GM19043 (cell line): ENCODE data around the gene ST8SIA1.

Source experiments
- ATAC-seq: cut with Tn5 transposase; IDR thresholded peaks from one replicate; pipeline ENCODE4 v1.9.1; 2021; ENCODE audit warnings: low read depth; ENCODE audit not compliant: unreplicated experiment

ST8SIA1 gene

DNA sequence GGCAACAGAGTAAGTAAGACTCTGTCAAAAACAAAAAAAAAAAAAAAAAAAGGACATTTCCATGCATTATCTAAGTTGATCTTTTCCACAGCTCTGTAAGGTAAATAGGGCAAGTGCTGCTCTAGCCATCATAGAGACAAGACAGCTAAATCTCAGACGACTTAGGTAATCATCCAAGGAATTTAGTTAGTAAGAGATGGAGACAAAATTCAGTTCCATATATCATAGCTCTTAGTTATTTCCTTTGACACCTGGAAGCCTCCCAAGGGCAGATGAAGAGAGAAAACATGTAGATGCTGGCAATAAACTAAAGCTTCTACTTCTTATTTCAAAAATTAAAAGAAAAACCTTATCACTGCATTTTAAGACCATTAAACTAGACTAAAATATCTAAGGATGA lies 48.7 kb downstream of the ST8SIA1 start:
- ATAC-seq = no peak

DNA sequence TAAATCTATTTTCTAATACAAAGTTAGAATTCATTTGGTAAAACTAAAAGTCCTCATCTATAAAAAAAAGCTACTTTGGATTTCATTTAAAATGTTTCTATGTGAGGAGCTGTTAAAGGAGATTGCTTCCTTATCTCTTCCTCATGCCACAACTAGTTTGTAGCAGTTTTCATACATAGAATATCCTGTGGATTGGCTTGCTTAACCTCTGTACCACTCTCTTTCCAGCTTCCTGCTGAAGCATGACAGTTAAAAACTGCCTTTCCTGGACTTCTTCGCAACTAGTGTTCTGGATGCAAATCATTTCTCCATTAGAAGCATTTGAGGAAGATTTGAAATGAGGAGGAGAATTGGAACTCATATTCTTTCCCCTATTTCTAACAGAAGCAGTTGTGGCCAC lies 49.6 kb downstream of the ST8SIA1 start:
- no peak for ATAC-seq

DNA sequence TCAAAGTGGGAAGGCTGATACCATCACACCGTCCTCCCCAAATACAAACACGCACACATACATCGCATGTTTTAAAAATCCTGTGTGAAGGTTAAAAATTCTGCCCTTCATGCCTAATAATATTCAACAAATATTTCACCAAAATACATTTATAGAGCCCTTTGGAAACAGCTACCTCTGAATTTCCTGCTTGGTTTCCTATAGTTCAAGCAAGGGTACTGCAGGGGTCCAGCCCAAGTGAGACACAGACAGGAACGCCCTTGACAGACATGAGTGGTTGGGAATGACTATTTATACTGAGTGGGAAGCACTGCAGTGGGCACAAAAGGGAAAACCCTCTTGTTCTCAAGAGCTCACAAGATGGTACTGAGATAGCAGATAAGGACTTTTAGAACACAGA lies 51.0 kb downstream of the ST8SIA1 start:
- no peak for ATAC-seq

DNA sequence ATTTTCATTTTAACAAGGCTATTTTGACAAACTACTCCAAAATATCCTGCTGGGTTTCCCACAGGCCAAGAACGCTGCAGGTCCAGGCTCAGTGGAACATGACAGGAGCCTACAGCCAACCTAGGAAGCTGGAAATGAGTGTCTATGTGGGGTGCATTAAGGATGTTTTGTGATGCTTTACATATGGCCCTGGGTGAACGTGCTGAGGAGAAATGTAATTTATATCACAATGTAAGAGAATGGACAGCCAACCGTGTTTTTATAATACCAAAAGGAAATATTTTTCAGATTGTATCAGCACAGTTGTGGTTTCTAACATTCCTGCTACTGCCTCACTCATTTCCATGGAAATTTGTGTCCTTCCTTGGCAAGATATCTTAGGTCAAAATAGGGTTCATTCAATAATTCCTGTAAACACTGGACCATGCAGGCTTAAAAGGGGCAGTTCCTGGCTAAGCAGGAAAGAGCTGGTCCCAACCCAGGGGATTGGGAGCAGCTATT lies 51.5 kb downstream of the ST8SIA1 start:
- no peak for ATAC-seq

DNA sequence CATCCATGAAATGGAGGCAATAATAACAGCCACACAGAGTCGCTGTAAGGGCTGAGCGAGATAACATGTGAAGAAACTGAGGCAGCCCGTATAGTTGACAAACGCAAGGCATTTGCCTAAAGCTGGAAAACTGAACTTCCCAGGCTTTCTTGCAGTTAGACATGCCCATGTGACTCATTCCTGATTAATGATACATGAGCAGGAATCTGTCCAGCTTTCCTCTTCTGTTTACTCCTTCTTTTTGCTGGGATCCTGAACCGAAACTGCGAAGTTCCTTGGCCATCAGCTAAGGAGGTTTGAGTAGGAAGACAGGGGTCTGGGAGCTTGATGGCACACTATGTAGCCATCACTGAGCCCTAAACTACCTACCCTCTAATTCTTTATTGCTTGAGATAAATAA lies 52.2 kb downstream of the ST8SIA1 start:
- ATAC-seq = no peak

DNA sequence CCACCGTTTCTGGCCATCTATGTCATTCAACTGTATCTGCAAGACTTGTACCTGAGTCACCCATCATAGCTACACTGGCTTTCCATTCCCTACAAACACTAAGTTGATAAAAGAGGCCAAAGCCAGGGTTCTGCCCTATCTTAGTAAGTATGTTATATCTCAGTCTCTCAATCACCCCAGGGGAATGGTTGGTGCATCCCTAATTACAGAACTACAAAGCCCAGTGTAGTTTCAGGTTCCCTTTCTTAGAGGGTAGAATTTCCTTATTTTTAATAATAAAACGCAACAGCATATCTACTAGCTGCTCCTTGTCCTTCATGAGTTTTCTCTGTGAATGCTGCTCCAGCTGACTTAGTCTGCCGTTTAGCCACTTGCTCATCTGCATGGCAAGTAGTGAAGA lies 57.6 kb downstream of the ST8SIA1 start:
- ATAC-seq = no peak

DNA sequence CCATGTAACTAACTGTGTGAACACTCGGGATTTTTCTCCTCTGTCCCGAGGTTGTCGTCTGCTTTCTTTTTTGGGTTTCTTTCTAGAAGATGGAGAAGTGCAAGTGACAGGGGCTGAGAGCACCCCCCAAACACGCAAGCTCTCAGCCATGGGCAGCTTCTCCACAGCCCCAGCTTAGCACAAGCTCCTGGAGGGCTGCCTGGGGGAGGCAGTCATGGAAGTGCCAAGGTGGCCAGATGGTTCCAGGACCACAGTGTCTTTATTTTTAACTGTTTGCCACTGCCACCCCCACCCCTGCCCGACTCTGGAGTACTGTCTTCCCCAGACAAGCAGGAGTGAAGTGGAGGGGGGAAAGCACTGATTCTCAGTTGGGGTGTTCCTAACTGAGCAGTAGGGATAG lies 58.2 kb downstream of the ST8SIA1 start:
- ATAC-seq = no peak

DNA sequence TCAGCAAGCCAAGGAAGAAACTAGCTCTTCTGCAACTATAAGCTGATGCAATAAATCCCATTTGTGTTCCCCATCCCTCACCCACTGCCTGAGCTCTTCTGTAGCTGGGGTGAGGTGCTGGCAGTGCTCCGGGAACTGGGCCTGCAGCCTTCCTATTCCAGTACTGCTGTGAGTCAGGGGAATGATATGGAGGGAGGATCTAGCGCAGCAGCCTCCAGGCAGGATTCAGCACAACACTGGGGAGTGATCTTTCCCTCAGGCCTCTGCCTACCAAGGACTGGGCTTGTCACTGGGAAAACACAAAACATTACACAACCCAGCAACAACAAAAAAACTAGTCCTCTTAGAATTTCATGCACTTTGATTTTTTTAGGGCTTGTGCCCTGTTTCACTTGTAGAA lies 58.7 kb downstream of the ST8SIA1 start:
- no peak for ATAC-seq

DNA sequence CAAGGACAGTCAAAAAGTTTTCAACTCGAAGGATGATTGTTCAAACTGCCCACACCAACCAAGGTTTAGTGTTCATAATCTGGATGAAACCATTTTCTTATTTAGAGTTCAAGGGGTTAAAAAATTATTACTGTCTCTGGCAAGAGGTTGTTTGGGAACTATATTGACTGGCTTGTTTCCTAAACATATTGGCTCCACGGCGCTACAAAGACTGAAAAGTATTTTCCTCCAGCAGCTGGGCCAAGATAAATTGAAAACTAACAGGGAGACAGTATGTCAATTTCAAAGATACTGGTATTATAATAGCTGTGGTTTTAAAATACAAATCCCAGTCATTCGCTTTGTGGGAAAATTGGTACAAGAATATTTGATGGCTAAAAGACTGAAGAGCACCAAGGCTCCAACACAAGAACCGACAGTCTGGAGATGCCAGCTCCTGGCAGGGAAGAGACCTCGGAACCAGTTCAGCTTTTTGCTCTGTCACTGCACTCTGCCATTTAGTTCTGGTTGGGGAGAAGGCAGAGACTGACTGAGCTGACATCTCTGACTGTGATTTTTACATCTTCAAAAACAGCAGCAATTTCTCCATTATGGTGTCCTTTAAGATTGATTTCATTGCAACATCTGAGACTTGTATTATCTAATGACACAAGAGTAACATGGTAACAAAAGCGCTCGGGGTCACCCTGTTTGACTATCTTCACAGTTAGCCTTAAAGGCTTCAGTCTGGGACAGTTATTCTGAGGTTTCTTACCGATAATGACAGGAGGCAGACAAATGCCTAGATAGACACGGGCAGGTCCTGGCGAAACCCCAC lies 62.0 kb downstream of the ST8SIA1 start:
- ATAC-seq = no peak

DNA sequence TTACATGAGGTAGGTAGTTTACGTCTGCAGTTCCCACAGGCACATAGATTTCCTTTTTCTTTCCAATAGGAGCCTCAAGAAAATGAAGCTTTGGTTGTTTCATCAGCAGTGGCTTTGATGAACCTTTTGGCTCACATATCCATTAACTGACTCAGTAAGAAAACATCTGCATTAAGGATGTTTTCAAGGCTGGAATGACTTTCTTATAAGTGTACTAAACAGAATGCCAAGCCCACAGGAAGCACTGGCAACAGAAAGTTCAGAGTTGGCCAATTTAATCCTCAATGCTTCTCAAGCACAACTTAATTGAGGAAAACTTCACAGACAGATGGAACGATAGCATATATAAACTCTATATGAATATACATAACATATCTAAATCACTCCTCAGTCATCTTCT lies 63.5 kb downstream of the ST8SIA1 start:
- ATAC-seq = no peak

DNA sequence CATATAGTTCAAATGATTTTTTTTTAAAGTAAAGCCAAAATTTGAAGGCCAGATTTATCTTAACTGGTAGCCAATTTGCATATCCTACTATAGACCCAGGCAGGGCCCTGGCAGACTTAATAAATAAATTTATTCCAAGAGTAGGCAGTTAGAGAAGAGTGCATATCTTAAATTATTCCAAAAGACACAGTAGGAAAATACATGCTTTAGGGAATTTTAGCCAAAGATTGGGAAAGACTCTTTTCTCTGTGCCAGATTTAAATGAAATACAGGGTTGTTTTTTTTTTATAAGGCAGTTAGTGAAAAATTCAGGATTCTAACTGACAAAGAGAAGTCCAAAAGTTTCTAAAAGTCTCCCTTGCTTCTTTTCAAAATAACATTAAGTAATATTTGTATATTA lies 65.5 kb downstream of the ST8SIA1 start:
- no peak for ATAC-seq

DNA sequence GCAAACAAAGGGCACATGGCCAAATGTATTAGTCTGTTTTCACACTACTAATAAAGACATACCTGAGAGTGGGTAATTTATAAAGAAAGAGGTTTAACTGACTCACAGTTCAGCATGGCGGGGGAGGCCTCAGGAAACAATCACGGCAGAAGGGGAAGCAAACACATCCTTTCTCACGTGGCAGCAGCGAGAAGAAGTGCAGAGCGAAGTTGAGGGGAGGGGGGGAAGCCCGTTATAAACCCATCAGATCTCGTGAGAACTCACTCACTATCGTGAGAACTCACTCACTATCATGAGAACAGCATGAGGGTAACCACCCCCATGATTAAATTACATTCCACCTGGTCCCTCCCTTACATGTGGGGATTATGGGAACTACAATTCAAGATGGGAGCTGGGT lies 66.1 kb downstream of the ST8SIA1 start:
- ATAC-seq = no peak

DNA sequence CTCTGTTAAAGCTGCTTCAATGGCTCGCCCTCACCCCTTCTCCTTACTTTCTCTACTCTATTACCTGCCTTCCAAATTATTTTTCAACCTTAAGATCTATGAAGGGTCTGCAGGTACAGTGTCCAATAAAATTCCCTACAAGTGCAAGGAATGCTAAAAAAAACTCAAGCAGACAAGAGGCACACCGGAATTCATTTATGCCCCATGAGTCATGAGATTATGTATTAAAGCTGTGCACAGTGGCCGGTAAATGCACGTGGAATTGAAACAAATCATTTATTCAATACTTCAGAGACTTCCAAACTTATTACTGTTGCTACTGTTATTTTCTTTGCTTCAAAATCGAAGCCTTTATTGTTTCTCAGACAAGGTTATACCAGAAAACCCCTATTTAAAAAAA lies 68.4 kb downstream of the ST8SIA1 start:
- no peak for ATAC-seq

DNA sequence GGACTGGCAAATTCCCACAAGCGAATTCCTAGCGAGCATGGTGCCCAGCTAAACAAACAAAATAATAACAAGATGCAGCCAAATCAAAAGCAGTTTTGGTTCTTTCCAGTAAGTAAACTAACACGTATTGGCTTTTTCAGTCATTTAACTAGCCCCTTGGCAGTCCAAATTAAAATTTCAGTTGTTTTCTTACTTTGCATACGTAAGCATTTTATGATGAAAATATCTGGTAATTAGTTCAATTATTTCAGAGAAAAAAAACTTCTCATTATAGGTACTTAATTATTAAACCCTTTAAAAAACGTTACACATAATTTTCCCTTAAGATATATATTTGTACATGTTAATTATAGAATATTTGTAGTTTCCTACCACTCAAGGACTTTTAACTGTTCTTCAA lies 70.1 kb downstream of the ST8SIA1 start:
- ATAC-seq = no peak

DNA sequence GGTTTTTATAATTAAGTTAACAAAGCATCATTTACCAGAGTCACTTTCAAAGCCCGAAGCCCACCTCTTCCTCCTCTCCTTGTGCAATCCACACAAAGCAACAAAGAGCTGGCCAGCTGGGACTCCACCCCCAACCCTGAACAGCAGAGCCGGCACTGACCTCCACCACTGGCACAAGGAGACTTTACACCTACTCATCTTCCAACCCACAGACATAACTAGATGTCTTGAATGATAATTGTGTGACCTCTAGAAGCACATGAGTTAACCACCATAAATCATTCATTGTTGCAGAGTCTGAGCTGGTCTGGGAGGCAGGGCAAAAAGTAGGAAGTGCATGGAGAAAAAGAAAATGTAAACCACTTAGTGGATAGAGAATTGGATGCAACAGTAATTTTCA lies 72.2 kb downstream of the ST8SIA1 start:
- no peak for ATAC-seq

DNA sequence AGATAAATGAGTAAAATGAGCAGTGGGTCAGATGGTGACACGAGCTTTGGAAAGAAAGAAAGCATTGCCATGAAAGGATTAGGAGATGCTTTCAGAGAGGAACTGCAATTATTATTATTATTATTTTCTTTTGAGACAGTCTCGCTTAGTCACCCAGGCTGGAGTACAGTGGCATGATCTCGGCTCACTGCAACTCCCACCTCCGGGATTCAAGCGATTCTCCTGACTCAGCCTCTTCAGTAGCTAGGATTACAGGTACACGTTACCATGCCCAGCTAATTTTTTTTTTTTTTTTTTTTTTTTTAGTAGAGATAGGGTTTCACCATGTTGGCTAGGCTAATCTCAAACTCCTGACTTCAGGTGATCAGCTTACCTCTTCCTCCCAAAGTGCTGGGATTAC lies 77.4 kb downstream of the ST8SIA1 start:
- ATAC-seq = no peak

DNA sequence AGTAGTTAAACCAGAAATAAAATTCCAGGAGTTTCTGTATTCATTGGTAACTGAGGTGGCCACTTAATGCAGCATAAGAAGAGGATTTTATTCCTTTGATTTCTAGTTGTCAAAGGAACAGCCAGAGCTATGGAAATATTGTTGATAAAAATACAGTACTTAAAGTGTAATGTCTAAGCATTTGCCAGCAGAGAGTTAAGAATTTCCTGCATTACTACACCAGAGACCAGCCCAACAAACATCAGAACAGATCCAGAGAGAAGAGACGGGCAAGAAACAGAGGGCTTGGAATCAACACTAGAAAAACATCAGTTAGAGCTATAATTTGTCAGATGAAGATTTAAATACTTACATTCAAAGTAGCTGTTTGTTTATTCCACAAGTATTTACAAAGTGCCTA lies 77.9 kb downstream of the ST8SIA1 start:
- ATAC-seq = no peak

DNA sequence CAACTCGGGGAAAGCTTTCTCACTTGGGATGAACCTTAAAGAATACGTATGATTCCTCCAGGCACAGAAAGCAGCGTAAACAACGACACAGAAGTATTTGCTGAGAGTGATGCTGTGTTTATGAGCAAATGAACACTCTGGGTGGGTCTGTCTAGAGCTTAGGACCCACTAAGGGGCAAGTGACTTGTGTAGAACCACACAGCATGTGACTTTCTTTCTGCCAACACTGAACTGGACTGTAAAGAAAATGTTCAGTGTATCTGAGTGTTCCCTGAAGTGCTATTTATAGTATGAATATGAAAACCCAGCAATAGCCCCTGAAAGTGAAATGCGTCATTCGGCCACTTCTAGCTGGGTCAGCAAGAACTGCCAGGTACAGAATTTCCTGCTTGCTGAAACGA lies 78.5 kb downstream of the ST8SIA1 start:
- no peak for ATAC-seq

DNA sequence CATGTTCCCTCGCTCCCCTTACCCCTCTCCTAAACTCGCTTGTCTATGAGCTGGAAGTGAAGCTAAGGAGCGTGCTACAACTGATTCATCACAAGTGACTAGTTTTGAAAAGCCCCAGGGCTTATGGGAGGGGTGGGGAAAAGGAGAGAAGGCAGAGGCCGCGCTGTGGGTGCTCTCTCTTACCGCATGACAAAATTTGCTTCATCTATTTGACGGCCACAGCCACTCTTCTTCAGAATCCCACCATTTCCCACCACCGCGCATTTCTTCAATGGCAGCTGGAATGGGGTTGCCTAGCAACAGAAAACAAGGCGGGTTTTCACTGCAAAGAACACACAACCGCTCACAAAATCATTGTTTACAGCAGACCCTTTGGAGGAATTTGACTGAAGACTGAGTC lies 79.4 kb downstream of the ST8SIA1 start:
- no peak for ATAC-seq

DNA sequence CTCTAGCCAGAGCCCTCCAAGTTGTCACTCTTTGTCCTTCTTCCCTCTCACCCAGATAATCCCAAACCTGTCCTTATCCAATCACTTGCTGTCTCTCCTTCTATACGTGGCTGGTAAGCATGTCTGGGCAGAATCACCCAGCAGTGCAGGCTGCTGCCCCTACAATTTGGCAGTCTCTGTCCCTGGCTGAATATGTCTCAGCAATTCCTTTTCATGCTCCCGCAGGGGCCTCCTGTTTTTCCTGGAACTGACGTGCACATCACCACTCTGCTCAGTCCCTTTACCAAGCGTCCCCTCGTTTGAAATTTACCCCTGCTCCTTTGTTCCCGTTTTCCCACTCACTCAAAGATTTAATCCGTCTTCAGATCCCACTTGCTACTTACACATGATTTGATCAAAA lies 80.0 kb downstream of the ST8SIA1 start:
- ATAC-seq = no peak

DNA sequence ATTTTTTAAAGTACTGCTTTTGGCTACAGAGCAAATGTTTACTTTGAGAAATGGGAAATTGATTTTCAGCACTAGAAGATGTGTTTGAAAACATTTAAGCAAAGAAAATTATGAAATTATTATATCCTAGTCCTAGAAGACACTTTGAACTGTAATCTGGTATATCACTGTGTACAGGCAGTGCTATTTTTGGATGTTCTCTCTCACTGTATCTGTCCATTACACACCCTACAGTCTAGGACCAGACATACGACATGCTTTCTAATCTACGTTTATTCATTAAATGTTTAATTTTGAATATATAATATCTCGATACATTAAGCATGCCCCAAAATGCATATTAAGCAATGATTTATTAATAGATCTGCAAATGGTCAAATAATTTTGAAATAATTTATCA lies 82.5 kb downstream of the ST8SIA1 start:
- ATAC-seq = no peak

DNA sequence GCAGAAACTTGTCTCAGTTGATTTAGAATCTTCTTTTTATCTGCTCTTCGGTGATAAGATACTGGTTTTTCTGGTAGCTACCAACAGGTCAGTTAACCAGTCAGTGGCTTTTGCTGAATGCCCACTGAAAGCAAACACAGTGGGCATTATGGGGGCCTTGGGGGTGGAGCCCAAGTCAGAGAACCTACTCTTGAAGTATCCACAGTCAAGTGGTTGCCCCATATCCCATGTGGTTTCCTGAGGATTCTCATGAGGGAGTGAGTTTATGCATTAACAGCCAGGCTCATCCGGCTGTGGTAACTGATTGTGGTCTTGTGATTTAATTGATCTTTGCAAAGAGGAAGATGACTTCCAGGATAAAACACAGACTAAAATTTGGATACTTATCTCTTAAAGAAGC lies 83.7 kb downstream of the ST8SIA1 start:
- no peak for ATAC-seq
